Mesothelial cell of epicardium (in vitro differentiated cells): ENCODE measurements around the gene PDE6B. TPM values are rescaled to one million over a fixed set of nuclear protein-coding genes. Genes with fewer than 3 reads are reported as not detected.
A peak's percentile ranks its signal among the peaks of the same experiment; 100 is the strongest.

Experiments
- DNase-seq, 2 experiments: peaks; one replicate each; pipeline ENCODE4 v3.0.0; 2021; ENCODE audit warnings: low spot score in 2 of 2; ENCODE audit not compliant: unreplicated experiment in 2 of 2
- H3K27ac Mint-ChIP-seq: 2 replicates; pipeline ENCODE4 v1.8.0; 2021; ENCODE audit warnings: mixed read lengths
- H3K27me3 Mint-ChIP-seq: 2 replicates; pipeline ENCODE4 v1.8.0; 2021; ENCODE audit warnings: low read depth, mixed read lengths
- H3K36me3 Mint-ChIP-seq: 2 replicates; pipeline ENCODE4 v1.8.0; 2021; ENCODE audit warnings: mixed read lengths
- H3K4me1 Mint-ChIP-seq: 2 replicates; pipeline ENCODE4 v1.8.0; 2021; ENCODE audit warnings: mixed read lengths
- H3K4me3 Mint-ChIP-seq: 2 replicates; pipeline ENCODE4 v1.8.0; 2021; ENCODE audit warnings: mild to moderate bottlenecking, moderate library complexity, mixed read lengths
- H3K9me3 Mint-ChIP-seq: 2 replicates; pipeline ENCODE4 v1.8.0; 2021; ENCODE audit warnings: mixed read lengths
- CTCF ChIP-seq: fragments of 200-600 bp; sonication (generic); IDR thresholded peaks from one replicate; pipeline ENCODE4 v1.5.0; 2021; ENCODE audit warnings: antibody characterized with exemption; ENCODE audit not compliant: unreplicated experiment
- total RNA-seq: library from RNA; stranded (reverse); gene quantifications from 3 replicates; pipeline ENCODE4 v1.2.1, GENCODE V29; 2021

Gene PDE6B
- total RNA-seq, 1 donor from 2014 or later, result 11.6 TPM

DNA sequence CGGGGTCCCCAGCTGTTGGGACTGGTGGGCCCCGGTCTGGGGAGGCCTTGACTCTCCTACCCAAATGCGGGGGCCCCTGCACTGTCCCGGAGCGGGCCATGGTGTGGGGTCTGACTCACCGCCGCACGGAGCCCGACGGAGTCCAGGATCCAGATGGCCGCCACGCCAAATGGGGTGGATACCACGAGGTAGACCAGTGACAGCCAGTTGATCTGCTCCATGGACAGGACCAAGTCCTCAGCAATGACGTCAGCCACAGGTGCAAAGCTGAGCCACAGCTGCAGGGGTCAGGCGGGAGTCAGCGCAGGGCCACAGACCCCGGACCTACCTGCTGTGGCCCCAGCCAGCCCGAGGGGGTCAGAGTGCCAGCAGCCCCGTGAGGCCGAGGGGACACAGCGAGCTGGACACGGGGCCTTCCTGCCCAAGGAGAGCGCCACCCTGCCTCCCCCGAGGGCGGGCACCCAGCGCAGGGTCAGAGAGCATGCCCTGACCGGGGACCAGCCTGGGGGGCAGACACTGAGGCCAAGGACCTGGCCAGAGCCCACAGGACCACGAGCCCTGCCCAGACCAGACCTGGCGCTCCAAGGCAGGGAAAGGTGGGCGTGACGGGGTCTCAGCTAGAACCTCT, 61.2 kb downstream of the PDE6B start:
- Mint-ChIP-seq H3K9me3 (no peaks in the 10 kb centered on the region), H3K27me3 (no peaks in the 10 kb centered on the region), H3K27ac (no peak overlapping the region), H3K4me3 (no peak overlapping the region), H3K4me1 (peaks cover 19% of the 10 kb centered on the region), H3K36me3 (no peaks in the 10 kb centered on the region)
- TF ChIP-seq CTCF, result no peak
- DNase-seq, result peak in 1 of 2 experiments; percentile 20

GRCh38 chr4:687048-687970, 61.9 kb downstream of the PDE6B start:
- Mint-ChIP-seq H3K27me3 (no peaks in the 10 kb centered on the region), H3K36me3 (no peaks in the 10 kb centered on the region), H3K4me1 (peaks cover 23% of the 10 kb centered on the region), H3K9me3 (no peaks in the 10 kb centered on the region), H3K4me3 (peak overlapping the region; percentile 26), H3K27ac (peak overlapping the region; percentile 34)
- DNase-seq, result no peak
- TF ChIP-seq CTCF, result no peak

GRCh38 chr4:687971-688853, 62.8 kb downstream of the PDE6B start:
- no peaks in the 10 kb centered on the region for H3K9me3 Mint-ChIP-seq
- DNase-seq, result no peak
- peaks cover 32% of the 10 kb centered on the region for H3K4me1 Mint-ChIP-seq
- no peaks in the 10 kb centered on the region for H3K27me3 Mint-ChIP-seq
- H3K36me3 Mint-ChIP-seq, result no peaks in the 10 kb centered on the region
- peak overlapping the region; percentile 44 for H3K4me3 Mint-ChIP-seq
- H3K27ac Mint-ChIP-seq, result no peak overlapping the region
- TF ChIP-seq CTCF, result no peak

DNA sequence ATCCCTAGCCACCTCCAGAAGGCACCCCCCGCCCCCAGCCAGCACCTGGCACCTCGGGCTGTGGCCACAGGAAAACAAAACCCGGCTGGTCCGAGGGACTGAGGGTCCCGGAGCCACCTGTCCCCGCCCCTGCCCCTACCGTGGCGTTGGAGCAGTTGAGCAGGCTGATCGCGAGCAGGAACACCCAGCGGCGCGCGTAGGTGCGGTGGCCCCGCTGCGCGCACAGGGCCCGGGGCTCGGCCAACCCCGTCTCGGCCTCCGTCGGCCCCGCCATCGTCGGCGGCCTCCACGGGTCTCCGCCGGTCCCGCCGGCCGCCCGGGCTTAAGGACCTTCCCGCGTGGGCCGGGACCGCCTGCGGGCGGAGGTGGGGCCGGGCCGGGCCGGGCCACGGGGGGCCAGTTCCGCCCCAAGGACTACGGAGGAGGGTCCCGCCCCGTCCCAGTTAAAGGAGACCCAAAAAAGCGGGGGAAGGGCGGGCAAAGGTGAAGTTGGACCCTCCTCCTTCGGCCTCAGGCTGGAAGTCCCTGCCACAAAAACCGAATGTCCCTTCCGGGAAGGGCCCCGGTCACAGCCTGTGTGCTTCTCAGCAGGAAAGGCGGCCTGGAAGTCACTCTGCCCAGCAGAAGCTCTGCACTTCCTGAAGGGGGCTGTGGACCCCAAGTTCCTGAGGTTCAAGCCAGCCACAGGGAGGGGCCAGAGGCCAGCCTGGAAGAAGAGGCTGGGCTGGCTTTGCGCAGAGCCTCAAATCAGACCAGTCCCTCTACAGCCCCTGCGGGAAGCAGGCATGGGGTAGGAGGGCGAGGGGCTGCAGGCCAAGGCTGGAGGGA, 63.7 kb downstream of the PDE6B start, which contains the start of gene SLC49A3:
SLC49A3 (minus strand) TSS at position 298 of the 828 bp plus-strand sequence; CDS start at position 274, 24 bp downstream.
- Mint-ChIP-seq H3K27ac (no peak within 1 kb of the TSS), H3K9me3 (no peaks in the 10 kb centered on the region), H3K36me3 (no peaks in the 10 kb centered on the region), H3K4me1 (peaks cover 30% of the 10 kb centered on the region), H3K27me3 (no peaks in the 10 kb centered on the region), H3K4me3 (peak within 1 kb of the TSS; percentile 44)
- DNase-seq, result no peak
- no peak for TF ChIP-seq CTCF
